Neural cell (in vitro differentiated cells): ENCODE results near the gene MRPL32. TPM values are rescaled to one million over a fixed set of nuclear protein-coding genes. Genes with fewer than 3 reads are reported as not detected.

Experiments
- H2AFZ ChIP-seq: fragments of 200-600, 300-800 bp; sonication (generic), shearing (Covaris generic); 2 replicates; pipeline ENCODE4 v1.6.0; 2014; ENCODE audit warnings: low read depth, mild to moderate bottlenecking, antibody characterized with exemption, low read length, moderate library complexity
- H3F3A ChIP-seq: fragments of 200-600 bp; shearing (Covaris generic); 2 replicates; pipeline ENCODE4 v1.6.1; 2016; ENCODE audit warnings: mild to moderate bottlenecking, moderate library complexity, mixed read lengths, antibody characterized with exemption, low read length; ENCODE audit not compliant: insufficient read depth, poor library complexity, severe bottlenecking
- H3K27ac ChIP-seq: fragments of 200-600, 300-800 bp; sonication (generic), shearing (Covaris generic); 2 replicates; pipeline ENCODE4 v1.5.1; 2014; ENCODE audit warnings: mild to moderate bottlenecking, low read length, moderate library complexity
- H3K27me3 ChIP-seq: fragments of 300-800, 200-600 bp; sonication (generic), shearing (Covaris generic); 2 replicates; pipeline ENCODE4 v1.6.0; 2014; ENCODE audit warnings: mild to moderate bottlenecking, low read depth, low read length, moderate library complexity; ENCODE audit not compliant: insufficient read depth
- H3K36me3 ChIP-seq: fragments of 300-800, 200-600 bp; sonication (generic), shearing (Covaris generic); 2 replicates; pipeline ENCODE4 v1.5.1; 2014; ENCODE audit warnings: mild to moderate bottlenecking, antibody characterized with exemption, low read length, moderate library complexity; ENCODE audit not compliant: insufficient read depth
- H3K4me2 ChIP-seq: fragments of 300-800, 200-600 bp; sonication (generic), shearing (Covaris generic); 2 replicates; pipeline ENCODE4 v1.6.0; 2014; ENCODE audit warnings: mild to moderate bottlenecking, low read length
- H3K4me3 ChIP-seq: fragments of 300-800, 200-600 bp; sonication (generic), shearing (Covaris generic); 2 replicates; pipeline ENCODE4 v1.5.1; 2014; ENCODE audit warnings: mild to moderate bottlenecking, low read length, moderate library complexity
- H3K79me2 ChIP-seq: fragments of 200-600 bp; shearing (Covaris generic); replicated peaks from 2 replicates; pipeline ENCODE4 v1.6.0; 2014; ENCODE audit warnings: mild to moderate bottlenecking, low read length, moderate library complexity; ENCODE audit not compliant: insufficient read depth
- H3K9ac ChIP-seq: fragments of 300-800, 200-600 bp; sonication (generic), shearing (Covaris generic); 2 replicates; pipeline ENCODE4 v1.6.1; 2016; ENCODE audit warnings: mild to moderate bottlenecking, low read length, mixed read lengths
- H3K9me2 ChIP-seq: fragments of 200-600 bp; shearing (Covaris generic); 2 replicates; pipeline ENCODE4 v1.6.1; 2016; ENCODE audit warnings: mild to moderate bottlenecking, low read length, mixed read lengths; ENCODE audit not compliant: insufficient read depth
- H3K9me3 ChIP-seq: fragments of 200-600, 300-800 bp; sonication (generic), shearing (Covaris generic); 2 replicates; pipeline ENCODE4 v1.6.1; 2016; ENCODE audit warnings: mild to moderate bottlenecking, mixed run types, low read length, moderate library complexity, mixed read lengths
- H4K20me1 ChIP-seq: fragments of 200-600 bp; shearing (Covaris generic); 2 replicates; pipeline ENCODE4 v1.6.1; 2016; ENCODE audit warnings: mild to moderate bottlenecking, mixed run types; ENCODE audit not compliant: insufficient read depth
- CTCF ChIP-seq: fragments of 450-650 bp; IDR thresholded peaks from 2 replicates; pipeline ENCODE4 v1.5.1; 2014; ENCODE audit warnings: antibody characterized with exemption, mild to moderate bottlenecking, moderate library complexity; ENCODE audit not compliant: poor library complexity, severe bottlenecking
- EP300 ChIP-seq: fragments of 450-650 bp; conservative IDR thresholded peaks from 2 replicates; pipeline ENCODE4 v1.6.1; 2014; ENCODE audit warnings: antibody characterized with exemption, mild to moderate bottlenecking, moderate library complexity; ENCODE audit not compliant: poor library complexity, severe bottlenecking
- EZH2 ChIP-seq: fragments of 200-600, 300-800 bp; shearing (Covaris generic), sonication (generic); IDR thresholded peaks from 2 replicates; pipeline ENCODE4 v1.6.1; 2014; ENCODE audit warnings: antibody characterized with exemption, low read length, borderline replicate concordance, mild to moderate bottlenecking; ENCODE audit not compliant: insufficient read depth, poor library complexity, severe bottlenecking
- MXI1 ChIP-seq: fragments of 450-650 bp; conservative IDR thresholded peaks from 2 replicates; pipeline ENCODE4 v1.6.1; 2014; ENCODE audit warnings: antibody characterized with exemption, mild to moderate bottlenecking; ENCODE audit not compliant: poor library complexity, severe bottlenecking
- POLR2AphosphoS5 ChIP-seq: IDR thresholded peaks from 2 replicates; pipeline ENCODE4 v1.6.1; 2012
- RAD21 ChIP-seq: fragments of 450-650 bp; conservative IDR thresholded peaks from 2 replicates; pipeline ENCODE4 v1.6.1; 2014; ENCODE audit warnings: antibody characterized with exemption, mild to moderate bottlenecking, moderate library complexity
- REST ChIP-seq: IDR thresholded peaks from 2 replicates; pipeline ENCODE4 v1.6.1; 2012; ENCODE audit warnings: borderline replicate concordance
- SMC3 ChIP-seq: fragments of 450-650 bp; conservative IDR thresholded peaks from 2 replicates; pipeline ENCODE4 v1.6.1; 2014; ENCODE audit warnings: antibody characterized with exemption, mild to moderate bottlenecking, moderate library complexity; ENCODE audit not compliant: poor library complexity
- TAF1 ChIP-seq: IDR thresholded peaks from 2 replicates; pipeline ENCODE4 v1.6.1; 2012; ENCODE audit warnings: low read depth
- polyA plus RNA-seq: library from polyadenylated mRNA; depleted of rRNA; stranded (reverse); fragments of >200 nt; gene quantifications from 2 replicates; pipeline ENCODE4 v1.2.3, GENCODE V29; 2014

Gene MRPL32
- polyA plus RNA-seq, 1 donor from 2014 or later: 193 TPM

GRCh38 chr7:42964293-42964692, 32.1 kb downstream of the MRPL32 start:
- H3K9me3 ChIP-seq: no peaks in the 10 kb centered on the region
- H2AFZ ChIP-seq: no peak overlapping the region
- H3K9ac ChIP-seq: no peak overlapping the region
- H3K79me2 ChIP-seq: no peaks in the 10 kb centered on the region
- no peaks in the 10 kb centered on the region for H3K36me3 ChIP-seq
- H4K20me1 ChIP-seq: no peaks in the 10 kb centered on the region
- TF ChIP-seq POLR2AphosphoS5 (no peak), EZH2 (no peak), EP300 (no peak), RAD21 (no peak), REST (no peak), CTCF (no peak), MXI1 (no peak), SMC3 (no peak), TAF1 (no peak)
- H3K27me3 ChIP-seq: no peaks in the 10 kb centered on the region
- no peak overlapping the region for H3K4me2 ChIP-seq
- H3K27ac ChIP-seq: no peak overlapping the region
- H3K4me3 ChIP-seq: no peak overlapping the region
- H3K9me2 ChIP-seq: no peaks in the 10 kb centered on the region
- H3F3A ChIP-seq: no peaks in the 10 kb centered on the region

GRCh38 chr7:42964849-42965805, 33.0 kb downstream of the MRPL32 start:
- Histone ChIP-seq H3K4me3 (no peak overlapping the region), H3K9ac (no peak overlapping the region), H3K79me2 (no peaks in the 10 kb centered on the region), H4K20me1 (no peaks in the 10 kb centered on the region), H3K27me3 (no peaks in the 10 kb centered on the region), H3K9me3 (no peaks in the 10 kb centered on the region), H3K9me2 (no peaks in the 10 kb centered on the region), H3K4me2 (no peak overlapping the region), H3K27ac (no peak overlapping the region), H3K36me3 (no peaks in the 10 kb centered on the region), H3F3A (no peaks in the 10 kb centered on the region), H2AFZ (no peak overlapping the region)
- TF ChIP-seq EZH2 (no peak), REST (no peak), RAD21 (no peak), MXI1 (no peak), TAF1 (no peak), SMC3 (no peak), CTCF (no peak), POLR2AphosphoS5 (no peak), EP300 (no peak)
